Endothelial cell (in vitro differentiated cells): ENCODE results near the gene CERS4. TPM values are rescaled to one million over a fixed set of nuclear protein-coding genes. Genes with fewer than 3 reads are reported as not detected.

Experiments used
- DNase-seq: peaks from one replicate; pipeline ENCODE4 v3.0.0; 2021; ENCODE audit warnings: low spot score
- H3K27ac Mint-ChIP-seq: one replicate; pipeline ENCODE4 v1.8.0; 2021; ENCODE audit warnings: mixed read lengths, inconsistent platforms; ENCODE audit not compliant: unreplicated experiment
- H3K27me3 Mint-ChIP-seq: one replicate; pipeline ENCODE4 v1.8.0; 2021; ENCODE audit warnings: mild to moderate bottlenecking, moderate library complexity, mixed read lengths, inconsistent platforms; ENCODE audit not compliant: unreplicated experiment
- H3K36me3 Mint-ChIP-seq: one replicate; pipeline ENCODE4 v1.8.0; 2021; ENCODE audit warnings: mild to moderate bottlenecking, low read depth, mixed read lengths, inconsistent platforms; ENCODE audit not compliant: unreplicated experiment
- H3K4me1 Mint-ChIP-seq: one replicate; pipeline ENCODE4 v1.8.0; 2021; ENCODE audit warnings: mild to moderate bottlenecking, mixed read lengths, inconsistent platforms; ENCODE audit not compliant: unreplicated experiment
- H3K4me3 Mint-ChIP-seq: one replicate; pipeline ENCODE4 v1.8.0; 2021; ENCODE audit warnings: mild to moderate bottlenecking, mixed read lengths, inconsistent platforms; ENCODE audit not compliant: unreplicated experiment
- H3K9me3 Mint-ChIP-seq: one replicate; pipeline ENCODE4 v1.8.0; 2021; ENCODE audit warnings: mixed read lengths, inconsistent platforms; ENCODE audit not compliant: unreplicated experiment
- CTCF ChIP-seq: fragments of 200-600 bp; sonication (generic); IDR thresholded peaks from one replicate; pipeline ENCODE4 v1.5.0; 2021; ENCODE audit warnings: antibody characterized with exemption; ENCODE audit not compliant: unreplicated experiment
- long read RNA-seq: library from polyadenylated mRNA; unstranded; transcript quantifications from one replicate; pipeline ENCODE4 v2.0.0, GENCODE V29; 2020; ENCODE audit not compliant: unreplicated experiment
- total RNA-seq: library from RNA; stranded (reverse); fragmentation: NEBNext Ultra II Directional; extraction: Animal tissue kit (Norgen Biotek cat#: 25700); gene quantifications from one replicate; pipeline ENCODE4 v1.2.1, GENCODE V29; 2021; ENCODE audit not compliant: unreplicated experiment

CERS4 gene
- 34.2 TPM for total RNA-seq
- long read RNA-seq, transcript CERS4-201 (12 exons, 1,797 nt), result major isoform, 6 of 25 reads
- long read RNA-seq, partial matches to known transcripts, result 1 of 25 reads
- long read RNA-seq, other reads (novel, unspliced or antisense), result 14 of 25 reads

GRCh38 chr19:8208922-8209461 lies at the start of gene CERS4:
Gene CERS4, plus strand, starts transcription at chr19:8209370. Its CDS starts 41,707 bp downstream, at chr19:8251077.
- Mint-ChIP-seq H3K4me1 (peaks cover 11% of the 10 kb centered on the region), H3K27ac (peak within 1 kb of the TSS; percentile 24), H3K4me3 (peak within 1 kb of the TSS; percentile 90), H3K27me3 (peaks cover 6% of the 10 kb centered on the region), H3K36me3 (peaks cover 5% of the 10 kb centered on the region), H3K9me3 (no peaks in the 10 kb centered on the region)
- no peak for TF ChIP-seq CTCF
- peak; percentile 67 for DNase-seq

GRCh38 chr19:8161135-8161646 lies 48.0 kb upstream of the CERS4 start:
- DNase-seq, result no peak

GRCh38 chr19:8163759-8164158 lies 45.4 kb upstream of the CERS4 start:
- Mint-ChIP-seq H3K4me3 (no peak overlapping the region), H3K27ac (no peak overlapping the region), H3K4me1 (no peaks in the 10 kb centered on the region), H3K36me3 (no peaks in the 10 kb centered on the region), H3K9me3 (no peaks in the 10 kb centered on the region), H3K27me3 (peaks cover 2% of the 10 kb centered on the region)
- TF ChIP-seq CTCF, result no peak
- no peak for DNase-seq

More at GRCh38 chr19:8161135-8161646, 48.0 kb upstream of the CERS4 start:
- H3K27ac Mint-ChIP-seq, result no peak overlapping the region
- no peaks in the 10 kb centered on the region for H3K9me3 Mint-ChIP-seq
- TF ChIP-seq CTCF, result no peak
- H3K36me3 Mint-ChIP-seq, result no peaks in the 10 kb centered on the region
- peaks cover 5% of the 10 kb centered on the region for H3K27me3 Mint-ChIP-seq
- H3K4me1 Mint-ChIP-seq, result no peaks in the 10 kb centered on the region
- no peak overlapping the region for H3K4me3 Mint-ChIP-seq

GRCh38 chr19:8167985-8168384 lies 41.2 kb upstream of the CERS4 start:
- peaks cover 2% of the 10 kb centered on the region for H3K27me3 Mint-ChIP-seq
- H3K9me3 Mint-ChIP-seq, result no peaks in the 10 kb centered on the region
- no peaks in the 10 kb centered on the region for H3K36me3 Mint-ChIP-seq
- DNase-seq, result no peak
- no peak overlapping the region for H3K27ac Mint-ChIP-seq
- no peaks in the 10 kb centered on the region for H3K4me1 Mint-ChIP-seq
- no peak overlapping the region for H3K4me3 Mint-ChIP-seq
- TF ChIP-seq CTCF, result no peak

GRCh38 chr19:8168537-8168936 lies 40.6 kb upstream of the CERS4 start:
- peaks cover 2% of the 10 kb centered on the region for H3K27me3 Mint-ChIP-seq
- no peaks in the 10 kb centered on the region for H3K9me3 Mint-ChIP-seq
- H3K36me3 Mint-ChIP-seq, result no peaks in the 10 kb centered on the region
- no peak overlapping the region for H3K27ac Mint-ChIP-seq
- H3K4me3 Mint-ChIP-seq, result no peak overlapping the region
- H3K4me1 Mint-ChIP-seq, result no peaks in the 10 kb centered on the region
- TF ChIP-seq CTCF, result no peak
- no peak for DNase-seq
